T47D (cell line): Measurements from ENCODE around the gene RBMS3.
"Not testable (repeated sequence)": the region's sequence is repeated elsewhere in the genome, so short reads cannot be mapped to it uniquely, and the experiment has no call there.

ENCODE experiments used
- DNase-seq, 2 experiments: peaks; one replicate each; pipeline versions ENCODE4 v3.0.0 to v3.0.0-alpha.2; 2011 to 2012; ENCODE audit warnings: low read depth in 1 of 2, low spot score in 1 of 2
- JUND ChIP-seq: IDR thresholded peaks from 2 replicates; pipeline ENCODE4 v1.6.1; 2012; ENCODE audit warnings: low read depth
- in situ Hi-C: cut with HindIII; loops from 2 replicates; pipeline ENCODE4 v1.10.0; 2016; ENCODE audit warnings: low sequenced_read_pairs, low pct_unique_long_range_greater_than_20kb

RBMS3 gene

GRCh38 chr3:29339016-29339833 is 58.4 kb downstream of the RBMS3 start:
- in situ Hi-C loops = no loop called here
- TF ChIP-seq JUND = no peak
- no peak for DNase-seq

- in situ Hi-C loops = no loop called here
- no peak for DNase-seq
- no peak for TF ChIP-seq JUND
Observed at GRCh38 chr3:29344154-29344553, 63.3 kb downstream of the RBMS3 start.

GRCh38 chr3:29344935-29345334 is 64.1 kb downstream of the RBMS3 start:
- in situ Hi-C loops = no loop called here
- no peak for DNase-seq
- no peak for TF ChIP-seq JUND

DNA sequence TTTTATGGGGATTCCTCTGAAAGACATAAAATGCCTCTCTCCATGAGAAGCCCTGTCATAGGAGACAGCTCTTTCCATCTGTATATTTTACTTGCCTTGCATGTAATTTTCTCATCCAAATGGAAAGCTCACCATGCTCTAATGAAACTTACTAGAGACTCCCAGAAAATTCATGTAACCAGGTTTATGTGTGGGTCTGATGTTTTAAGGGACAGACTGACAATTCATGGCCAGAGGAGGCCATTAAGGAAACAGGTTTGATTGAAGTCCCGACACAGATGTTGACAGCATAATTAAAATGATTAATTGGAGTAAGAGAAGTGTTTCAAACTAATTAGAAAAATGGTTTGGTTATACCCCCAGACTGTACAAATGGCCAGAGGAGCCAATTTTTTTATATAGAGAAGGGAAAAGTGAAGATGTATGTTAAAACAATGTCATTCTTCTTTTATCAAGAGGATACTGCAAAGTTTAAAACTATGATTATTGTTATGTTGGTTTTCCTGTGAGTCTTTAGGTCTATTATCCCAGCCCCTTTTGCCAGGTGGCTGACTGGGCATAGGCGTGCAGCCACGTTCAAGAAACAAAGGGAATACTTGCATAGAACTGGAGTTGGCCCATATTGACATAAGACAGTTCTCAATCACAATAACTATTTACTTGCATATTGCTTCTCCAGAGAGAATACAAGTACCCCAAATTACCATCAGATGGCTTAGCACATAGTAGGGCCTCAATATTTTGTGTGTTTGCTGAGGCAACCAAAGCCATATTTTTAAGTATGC is 64.8 kb downstream of the RBMS3 start:
- DNase-seq = no peak
- in situ Hi-C loops = no loop called here
- TF ChIP-seq JUND = no peak

GRCh38 chr3:29346828-29347227 is 66.0 kb downstream of the RBMS3 start:
- peak in 1 of 2 experiments; percentile 34 for DNase-seq
- in situ Hi-C loops = no loop called here
- no peak for TF ChIP-seq JUND

GRCh38 chr3:29347412-29347811 is 66.5 kb downstream of the RBMS3 start:
- no peak for TF ChIP-seq JUND
- no peak for DNase-seq
- in situ Hi-C loops = no loop called here

GRCh38 chr3:29348316-29348715 is 67.4 kb downstream of the RBMS3 start:
- TF ChIP-seq JUND = no peak
- in situ Hi-C loops = no loop called here
- no peak for DNase-seq

DNA sequence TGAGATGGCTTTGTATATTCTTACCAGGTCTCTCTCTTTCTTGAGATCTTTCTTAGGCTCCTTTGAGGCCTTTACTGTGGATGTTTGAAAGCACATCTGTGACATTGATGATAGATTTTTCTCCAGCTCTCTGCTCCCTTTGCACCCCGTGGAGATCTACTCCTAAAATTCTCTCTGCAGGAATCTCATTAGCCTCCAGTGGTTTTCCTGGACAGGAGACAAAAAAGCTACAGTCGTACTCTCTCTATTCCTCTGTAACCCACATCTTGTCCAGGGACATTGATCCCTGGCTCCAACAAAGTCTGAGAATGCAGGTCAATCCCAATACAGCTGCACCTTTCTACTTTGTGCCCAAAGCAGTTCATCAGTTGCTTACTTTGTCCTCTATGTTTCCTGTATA is 68.2 kb downstream of the RBMS3 start:
- in situ Hi-C loops = no loop called here
- no peak for TF ChIP-seq JUND
- no peak for DNase-seq

DNA sequence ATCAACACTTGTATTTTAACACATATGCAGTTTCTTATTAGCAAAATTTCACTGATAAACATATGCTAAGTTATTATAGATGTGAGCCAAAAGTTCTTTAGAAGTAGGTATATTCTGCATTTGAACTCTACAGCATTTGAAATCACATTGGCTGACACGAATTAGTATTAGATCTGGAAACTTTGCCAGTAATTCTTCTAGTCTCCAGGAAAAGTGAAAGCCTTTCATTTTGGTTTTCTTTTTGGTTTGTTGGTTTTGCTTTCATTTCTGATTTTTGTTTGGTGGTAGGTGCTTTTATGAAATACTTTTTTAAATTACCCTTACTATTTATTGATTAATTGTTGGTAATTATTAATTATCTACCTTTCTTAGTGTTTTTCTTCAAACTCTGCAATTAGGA is 72.9 kb downstream of the RBMS3 start:
- no peak for TF ChIP-seq JUND
- no peak for DNase-seq
- in situ Hi-C loops = no loop called here

GRCh38 chr3:29354894-29355293 is 74.0 kb downstream of the RBMS3 start:
- in situ Hi-C loops = no loop called here
- DNase-seq = no peak
- no peak for TF ChIP-seq JUND

GRCh38 chr3:29356062-29356461 is 75.2 kb downstream of the RBMS3 start:
- TF ChIP-seq JUND = no peak
- in situ Hi-C loops = no loop called here
- DNase-seq = no peak

- DNase-seq, in situ Hi-C loops: not testable (repeated sequence)
Observed at GRCh38 chr3:29360289-29360688, 79.4 kb downstream of the RBMS3 start.

- no peak for DNase-seq
- TF ChIP-seq JUND = no peak
- in situ Hi-C loops = no loop called here
Observed at GRCh38 chr3:29363110-29363509, 82.2 kb downstream of the RBMS3 start.
